Measurements from ENCODE around the gene UTP3. TPM values are rescaled to one million over a fixed set of nuclear protein-coding genes. Genes with fewer than 3 reads are reported as not detected.

Gene UTP3
- polyA plus RNA-seq, 1 experiment = 27.1 TPM

DNA sequence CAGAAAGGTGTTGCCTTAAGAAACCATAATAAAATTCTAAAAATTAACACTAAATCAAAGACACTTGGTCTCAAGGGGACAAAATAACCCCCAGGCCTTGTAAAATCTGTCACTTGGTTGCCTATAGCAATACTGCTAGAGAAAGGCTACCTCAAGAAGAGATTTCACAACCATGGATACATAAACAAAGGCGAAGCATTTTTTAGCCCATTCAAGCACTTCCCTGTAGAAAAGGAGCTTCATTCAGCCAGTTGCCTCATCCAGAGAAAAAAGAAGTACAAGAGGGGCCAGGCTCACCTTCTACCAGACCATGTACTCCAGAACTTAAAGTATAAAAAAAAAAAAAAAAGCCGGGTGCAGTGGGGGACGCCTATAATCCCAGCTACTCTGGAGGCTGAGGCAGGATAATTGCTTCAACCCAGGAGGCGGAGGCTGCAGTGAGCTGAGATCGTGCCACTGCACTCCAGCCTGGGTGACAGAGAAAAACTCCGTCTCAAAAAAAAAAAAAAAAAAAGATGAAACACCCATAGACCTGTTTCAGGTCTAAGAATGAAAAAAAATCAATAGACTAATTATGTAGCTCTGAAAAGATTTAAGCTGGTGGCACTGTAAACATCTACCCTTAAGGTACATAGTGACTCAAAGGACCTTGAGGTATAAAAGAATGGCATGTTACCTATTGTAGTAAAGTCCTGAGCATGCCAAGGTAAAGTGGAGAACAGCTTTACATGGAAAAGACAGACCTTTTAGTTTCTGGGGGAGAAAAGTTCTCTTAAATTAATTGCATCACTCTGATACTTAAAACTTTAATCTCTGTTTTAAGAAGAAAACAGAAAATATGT is 51.4 kb downstream of the UTP3 start:
- no peak for TF ChIP-seq CTCF (IDR thresholded peaks at IDR 0.05; ENCODE audit: low read depth, low read length)
- Histone ChIP-seq H3K27ac (ENCODE audit: low read depth, low read length) (no peak overlapping the region), H3K4me3 (ENCODE audit: low read depth, low read length) (no peak overlapping the region), H3K9me3 (ENCODE audit: control insufficient read depth, insufficient read depth, low read length) (no peaks in the 10 kb centered on the region), H3K27me3 (ENCODE audit: control insufficient read depth, insufficient read depth, low read length) (no peaks in the 10 kb centered on the region)
- no peak for DNase-seq (ENCODE audit: low read depth, low spot score)
- POLR2A ChIA-PET = interaction anchor here (0.6 kb wide), 1 partner anchor 981 kb away, joined by 4 read pairs; no protein-coding TSS in a partner anchor
- CTCF ChIA-PET = interaction anchor here (0.6 to 1.1 kb wide), 4 partner anchors 9 to 1595 kb away, joined by 3 to 13 read pairs (median 4); partner anchors contain the start of gene RUFY3

Small RNA genes within 50 kb of the gene (small RNA-seq; reads per million reads assigned to genes)
- gene RNU6-520P (ENCODE audit: insufficient read length, low read depth) = not detected
- not detected for gene RNU6-784P (ENCODE audit: insufficient read length, low read depth)

Other genes starting within 250 kb of the UTP3 start
- not detected in 2 replicates for gene MUC7, start 216.3 kb upstream of the UTP3 start, polyA plus RNA-seq (2011; rRNA removed)
- gene AMTN, start 170.0 kb upstream of the UTP3 start, polyA plus RNA-seq (2011; rRNA removed) = not detected in 2 replicates
- not detected in 2 replicates for gene AMBN, start 96.3 kb upstream of the UTP3 start, polyA plus RNA-seq (2011; rRNA removed)
- 0.05 and 0.14 TPM in 2 replicates for gene ENAM, start 59.8 kb upstream of the UTP3 start, polyA plus RNA-seq (2011; rRNA removed)
- gene JCHAIN, start 22.0 kb upstream of the UTP3 start, polyA plus RNA-seq (2011; rRNA removed) = 0.61 and 1.1 TPM in 2 replicates
- 39.1 and 57.9 TPM in 2 replicates for gene RUFY3, start 33.4 kb downstream of the UTP3 start, polyA plus RNA-seq (2011; rRNA removed)
- gene GRSF1, start 151.4 kb downstream of the UTP3 start, polyA plus RNA-seq (2011; rRNA removed) = 85.7 and 120 TPM in 2 replicates
- gene MOB1B, start 213.8 kb downstream of the UTP3 start, polyA plus RNA-seq (2011; rRNA removed) = 17.8 and 21.4 TPM in 2 replicates

All from AG04450 (cell line).